HG03095 (cell line): Measurements from ENCODE around the gene CHST2.
"Not testable (repeated sequence)": the region's sequence is repeated elsewhere in the genome, so short reads cannot be mapped to it uniquely, and the experiment has no call there.

Experiments used
- ATAC-seq: cut with Tn5 transposase; IDR thresholded peaks from one replicate; pipeline ENCODE4 v1.9.1; 2021; ENCODE audit warnings: moderate library complexity; ENCODE audit not compliant: unreplicated experiment

The CHST2 gene, protein sequence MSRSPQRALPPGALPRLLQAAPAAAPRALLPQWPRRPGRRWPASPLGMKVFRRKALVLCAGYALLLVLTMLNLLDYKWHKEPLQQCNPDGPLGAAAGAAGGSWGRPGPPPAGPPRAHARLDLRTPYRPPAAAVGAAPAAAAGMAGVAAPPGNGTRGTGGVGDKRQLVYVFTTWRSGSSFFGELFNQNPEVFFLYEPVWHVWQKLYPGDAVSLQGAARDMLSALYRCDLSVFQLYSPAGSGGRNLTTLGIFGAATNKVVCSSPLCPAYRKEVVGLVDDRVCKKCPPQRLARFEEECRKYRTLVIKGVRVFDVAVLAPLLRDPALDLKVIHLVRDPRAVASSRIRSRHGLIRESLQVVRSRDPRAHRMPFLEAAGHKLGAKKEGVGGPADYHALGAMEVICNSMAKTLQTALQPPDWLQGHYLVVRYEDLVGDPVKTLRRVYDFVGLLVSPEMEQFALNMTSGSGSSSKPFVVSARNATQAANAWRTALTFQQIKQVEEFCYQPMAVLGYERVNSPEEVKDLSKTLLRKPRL

DNA sequence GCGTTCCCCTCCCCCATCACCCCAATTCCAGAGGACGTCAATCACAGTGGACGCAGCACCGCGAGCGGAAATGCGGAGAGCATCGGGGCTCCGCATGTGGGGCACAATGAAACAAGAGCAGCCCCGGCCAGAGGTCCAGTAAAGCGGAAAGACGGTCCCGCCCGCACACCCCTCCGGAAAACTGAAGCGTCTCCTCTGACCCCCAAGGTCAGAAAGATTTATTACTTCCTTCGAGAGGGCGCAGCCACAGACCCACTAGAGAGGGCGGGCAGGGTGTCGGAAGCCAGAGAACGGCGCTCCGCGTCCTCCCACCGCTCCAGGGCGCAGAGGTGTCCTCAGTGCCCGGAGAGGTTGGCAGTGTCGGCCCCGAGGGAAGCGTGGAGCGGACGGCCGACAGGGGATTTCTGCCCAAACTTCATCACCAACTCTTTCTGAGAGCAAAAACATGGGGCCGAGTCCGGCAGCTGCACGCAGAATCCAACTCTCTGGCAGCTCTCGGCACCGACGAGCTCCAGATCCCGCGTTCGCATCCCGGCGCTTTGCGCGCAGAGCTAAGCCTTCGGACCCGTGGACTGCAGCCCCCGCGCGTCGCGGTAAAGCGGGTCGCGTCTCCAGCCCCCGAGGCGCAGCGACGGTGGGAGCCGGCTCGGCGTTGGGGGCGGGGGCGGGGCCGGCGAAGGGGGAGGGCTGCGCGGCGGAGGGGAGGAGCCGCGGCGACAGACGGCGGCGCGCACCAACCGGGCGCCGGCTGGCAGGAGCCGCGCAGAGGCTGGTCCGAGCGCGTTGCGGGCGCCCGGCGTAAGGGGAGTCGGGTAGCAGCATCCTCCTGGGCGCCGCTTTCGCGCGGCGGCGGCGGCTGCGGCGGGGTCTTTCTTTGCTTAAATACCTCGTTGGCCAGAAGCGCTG is at the start of gene CHST2:
CHST2 (plus strand) TSS at position 763 of the 906 bp plus-strand sequence. CDS start 1,046 bp downstream, outside the sequence.
- peak; percentile 67 for ATAC-seq

DNA sequence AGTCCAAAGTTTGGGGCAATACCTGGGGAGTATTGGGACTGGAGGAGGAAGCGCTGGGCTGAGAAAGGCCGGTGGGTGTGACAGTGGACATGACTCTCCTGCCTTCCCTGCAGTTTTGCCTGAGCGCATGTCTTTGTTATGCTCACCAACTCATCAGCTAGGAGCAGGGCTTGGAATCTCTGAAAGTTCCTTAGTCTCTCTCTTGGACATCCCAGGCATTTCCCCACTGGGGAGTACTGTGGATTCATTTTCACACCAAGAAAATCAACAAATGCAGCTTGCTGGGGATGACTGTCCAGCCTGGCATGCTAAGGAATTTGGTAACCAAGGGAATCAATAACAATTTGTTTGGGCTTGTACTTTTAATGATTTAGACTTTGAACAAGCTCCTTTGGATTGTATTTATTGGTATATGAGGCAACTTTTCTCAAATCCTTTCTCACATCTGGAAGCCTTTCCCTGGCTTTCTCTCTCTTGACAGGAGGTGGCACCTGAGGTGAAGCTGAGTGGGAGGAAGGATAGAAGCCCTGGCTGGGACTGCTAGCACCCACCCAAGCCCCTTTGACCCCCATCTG is 48.5 kb upstream of the CHST2 start:
- ATAC-seq: no peak

DNA sequence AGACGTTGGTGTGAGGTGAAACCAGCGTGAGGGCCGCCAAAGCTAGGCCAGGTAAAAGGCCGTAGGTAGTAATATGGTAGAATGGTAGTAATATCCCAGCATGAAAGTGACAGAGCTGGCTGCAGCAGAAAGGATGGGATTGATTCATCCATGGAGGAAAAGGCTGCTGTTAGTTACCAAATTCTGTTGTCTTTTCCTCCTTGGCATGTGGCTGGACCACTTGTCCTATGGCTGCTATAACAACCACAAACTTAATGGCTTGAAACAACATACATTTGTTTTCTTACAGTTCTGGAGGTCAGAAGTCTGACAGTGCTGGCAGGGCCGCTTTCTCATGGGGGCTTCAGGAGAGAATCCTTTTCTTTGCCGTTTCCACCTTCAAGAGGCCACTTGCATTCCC is 47.8 kb upstream of the CHST2 start:
- no peak for ATAC-seq

DNA sequence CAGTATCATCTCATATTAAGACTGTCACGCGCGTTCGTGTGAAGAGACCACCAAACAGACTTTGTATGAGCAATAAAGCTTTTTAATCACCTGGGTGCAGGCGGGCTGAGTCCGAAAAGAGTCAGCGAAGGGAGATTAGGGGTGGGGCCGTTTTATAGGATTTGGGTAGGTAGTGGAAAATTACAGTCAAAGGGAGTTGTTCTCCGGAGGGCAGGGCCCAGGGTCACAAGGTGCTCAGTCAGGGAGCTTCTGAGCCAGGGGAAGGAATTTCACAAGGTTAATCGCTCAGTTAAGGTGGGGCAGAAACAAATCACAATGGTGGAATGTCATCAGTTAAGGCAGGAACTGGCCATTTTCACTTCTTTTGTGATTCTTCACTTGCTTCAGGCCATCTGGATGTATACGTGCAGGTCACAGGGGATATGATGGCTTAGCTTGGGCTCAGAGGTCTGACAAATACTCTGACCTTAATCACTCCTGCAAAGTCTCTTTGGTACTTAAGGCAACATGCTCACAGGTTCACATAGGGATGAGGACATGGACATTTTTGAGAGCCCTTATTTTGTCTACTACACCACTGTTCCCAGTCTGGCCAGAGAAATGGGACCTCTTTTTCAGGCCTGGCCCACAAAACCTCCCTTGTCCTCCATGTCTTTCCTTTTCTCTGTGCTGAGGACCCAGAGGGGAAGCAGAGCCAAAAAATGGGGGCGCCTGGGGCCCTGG is 47.1 kb upstream of the CHST2 start:
- ATAC-seq: not testable (repeated sequence)

DNA sequence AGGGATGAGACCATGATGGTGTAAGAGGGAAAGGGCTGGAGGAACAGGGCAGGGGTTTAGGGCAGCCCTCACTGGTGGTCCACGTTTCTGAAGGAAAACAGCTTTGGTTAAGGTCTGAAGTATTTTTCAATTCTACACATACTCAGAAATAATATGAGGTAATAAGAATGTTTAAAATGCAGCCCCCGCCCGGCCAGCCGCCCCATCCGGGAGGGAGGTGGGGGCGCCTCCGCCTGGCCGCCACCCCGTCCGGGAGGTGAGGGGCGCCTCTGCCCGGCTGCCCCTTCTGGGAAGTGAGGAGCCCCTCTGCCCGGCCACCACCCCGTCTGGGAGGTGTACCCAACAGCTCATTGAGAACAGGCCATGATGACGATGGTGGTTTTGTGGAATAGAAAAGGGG is 46.0 kb upstream of the CHST2 start:
- not testable (repeated sequence) for ATAC-seq

DNA sequence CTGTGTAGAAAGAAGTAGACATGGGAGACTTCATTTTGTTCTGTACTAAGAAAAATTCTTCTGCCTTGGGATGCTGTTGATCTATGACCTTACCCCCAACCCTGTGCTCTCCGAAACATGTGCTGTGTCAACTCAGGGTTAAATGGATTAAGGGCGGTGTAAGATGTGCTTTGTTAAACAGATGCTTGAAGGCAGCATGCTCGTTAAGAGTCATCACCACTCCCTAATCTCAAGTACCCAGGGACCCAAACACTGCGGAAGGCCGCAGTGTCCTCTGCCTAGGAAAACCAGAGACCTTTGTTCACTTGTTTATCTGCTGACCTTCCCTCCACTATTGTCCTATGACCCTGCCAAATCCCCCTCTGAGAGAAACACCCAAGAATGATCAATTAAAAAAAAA is 45.6 kb upstream of the CHST2 start:
- ATAC-seq: not testable (repeated sequence)

DNA sequence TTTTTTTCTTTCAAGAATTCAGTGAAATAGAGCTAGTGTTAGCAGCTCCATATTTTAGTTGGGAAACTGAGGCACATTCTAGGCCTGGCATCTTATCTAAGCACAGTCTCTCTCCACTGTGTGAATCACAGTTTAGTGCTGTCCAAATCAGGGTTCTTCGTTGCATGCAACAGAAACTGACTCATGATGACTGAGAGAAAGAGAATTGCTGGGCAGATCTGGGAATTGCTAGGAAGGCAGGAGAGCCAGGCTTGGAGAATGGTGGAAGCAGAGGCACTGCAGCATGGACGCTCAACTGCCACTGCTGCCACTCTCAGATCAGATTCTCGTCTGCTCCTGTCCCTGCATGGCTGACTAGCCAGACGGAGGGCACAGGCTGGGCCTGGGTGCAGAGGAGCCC is 40.7 kb upstream of the CHST2 start:
- ATAC-seq: no peak

DNA sequence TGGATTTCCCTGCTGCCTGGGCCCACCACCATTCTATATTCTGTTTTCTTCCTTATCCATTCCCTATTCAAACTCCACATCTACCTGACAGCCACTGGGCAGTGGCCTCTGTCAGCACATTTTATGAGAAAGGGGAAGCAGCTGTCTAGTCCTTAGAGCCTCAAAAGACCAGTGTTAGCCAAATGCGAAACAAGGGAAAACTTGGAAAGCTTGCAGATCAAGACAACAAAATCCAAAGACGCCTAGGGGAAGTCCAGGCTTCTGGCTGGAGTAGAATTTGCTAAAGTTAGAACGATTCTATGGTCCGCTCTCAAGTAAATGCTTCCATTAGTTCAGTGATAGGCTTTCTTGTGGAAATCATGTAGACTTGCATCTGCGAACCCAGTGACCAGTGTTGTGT is 39.4 kb upstream of the CHST2 start:
- no peak for ATAC-seq

DNA sequence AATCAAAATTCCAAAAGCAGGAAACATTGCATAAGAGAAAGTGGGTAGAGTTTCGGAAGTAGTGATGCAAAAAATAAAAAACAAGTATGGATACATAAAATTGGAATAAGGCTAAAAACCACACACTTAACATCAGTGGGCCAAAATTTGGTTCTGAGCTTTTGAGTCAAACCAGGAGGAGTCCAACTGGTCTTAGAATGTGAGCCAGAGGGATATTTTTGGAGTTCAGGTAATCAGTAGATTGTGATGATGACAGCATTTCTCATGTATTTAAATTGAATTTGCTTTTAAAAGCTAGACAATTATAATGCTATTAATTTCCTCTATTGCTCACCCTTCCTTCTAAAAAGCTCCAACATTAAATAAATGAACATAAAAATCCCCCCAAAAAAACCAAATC is 38.2 kb upstream of the CHST2 start:
- no peak for ATAC-seq

DNA sequence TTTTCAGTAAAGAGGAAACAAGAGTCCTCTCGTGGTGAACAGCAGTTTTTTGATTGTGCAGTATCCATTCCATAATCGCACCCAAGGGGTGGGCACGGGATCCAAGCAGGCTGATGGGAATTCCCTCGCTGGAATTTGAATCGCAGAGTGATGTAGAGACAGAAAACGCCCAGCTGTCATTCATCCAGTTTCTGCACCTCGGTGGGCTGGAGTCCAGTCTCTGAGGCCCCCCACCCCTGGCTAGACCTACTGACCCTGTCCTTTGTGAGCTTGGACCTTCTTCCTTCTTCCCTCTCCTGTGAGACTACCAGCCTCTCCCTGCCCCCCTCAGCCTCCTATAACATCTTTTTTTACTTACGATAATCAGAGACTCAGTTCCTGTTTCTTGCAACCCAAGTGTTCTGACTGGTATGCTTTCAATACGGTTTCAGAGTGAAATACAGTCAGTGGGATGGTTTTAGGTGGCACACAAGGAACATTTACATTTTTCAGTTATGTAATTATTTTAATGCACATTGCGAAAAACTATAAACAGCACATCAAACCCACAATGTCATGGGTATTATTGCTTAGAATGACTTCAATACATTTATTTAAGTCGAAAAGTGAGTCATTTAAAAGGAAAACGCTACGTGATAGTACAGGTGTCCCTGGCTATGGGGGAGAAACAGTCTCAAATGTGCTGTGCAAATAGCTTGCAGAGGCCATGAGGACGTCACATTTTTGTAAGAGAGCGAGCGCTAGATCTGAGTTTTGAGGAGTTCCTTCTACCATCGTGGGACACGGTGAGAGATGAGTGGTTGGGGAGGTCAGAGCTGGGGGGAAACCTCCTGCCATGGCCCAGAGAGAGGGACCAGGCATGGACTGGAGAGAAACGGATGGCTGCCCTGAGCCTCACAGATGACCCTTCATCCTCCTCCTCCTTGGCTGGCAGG is 37.5 kb upstream of the CHST2 start:
- ATAC-seq: peak; percentile 68

DNA sequence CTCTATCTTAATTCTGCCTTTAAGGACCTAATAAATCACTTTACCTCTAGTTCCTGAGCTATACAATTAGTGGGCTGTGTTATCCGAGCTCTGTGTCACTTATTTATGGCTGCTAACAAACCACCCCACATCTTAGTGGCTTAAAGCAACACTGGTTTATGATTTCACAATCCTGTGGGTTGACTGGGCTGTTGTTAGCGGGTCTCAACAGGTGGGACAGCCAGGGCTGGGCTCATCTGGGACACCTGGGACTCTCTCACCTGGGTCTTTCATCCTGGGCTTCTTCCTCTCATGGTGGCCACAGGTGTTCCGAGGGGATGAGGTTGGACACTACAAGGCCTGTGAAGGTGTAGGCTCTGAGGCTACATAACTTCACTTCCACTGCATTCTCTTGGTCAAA is 35.8 kb upstream of the CHST2 start:
- no peak for ATAC-seq

DNA sequence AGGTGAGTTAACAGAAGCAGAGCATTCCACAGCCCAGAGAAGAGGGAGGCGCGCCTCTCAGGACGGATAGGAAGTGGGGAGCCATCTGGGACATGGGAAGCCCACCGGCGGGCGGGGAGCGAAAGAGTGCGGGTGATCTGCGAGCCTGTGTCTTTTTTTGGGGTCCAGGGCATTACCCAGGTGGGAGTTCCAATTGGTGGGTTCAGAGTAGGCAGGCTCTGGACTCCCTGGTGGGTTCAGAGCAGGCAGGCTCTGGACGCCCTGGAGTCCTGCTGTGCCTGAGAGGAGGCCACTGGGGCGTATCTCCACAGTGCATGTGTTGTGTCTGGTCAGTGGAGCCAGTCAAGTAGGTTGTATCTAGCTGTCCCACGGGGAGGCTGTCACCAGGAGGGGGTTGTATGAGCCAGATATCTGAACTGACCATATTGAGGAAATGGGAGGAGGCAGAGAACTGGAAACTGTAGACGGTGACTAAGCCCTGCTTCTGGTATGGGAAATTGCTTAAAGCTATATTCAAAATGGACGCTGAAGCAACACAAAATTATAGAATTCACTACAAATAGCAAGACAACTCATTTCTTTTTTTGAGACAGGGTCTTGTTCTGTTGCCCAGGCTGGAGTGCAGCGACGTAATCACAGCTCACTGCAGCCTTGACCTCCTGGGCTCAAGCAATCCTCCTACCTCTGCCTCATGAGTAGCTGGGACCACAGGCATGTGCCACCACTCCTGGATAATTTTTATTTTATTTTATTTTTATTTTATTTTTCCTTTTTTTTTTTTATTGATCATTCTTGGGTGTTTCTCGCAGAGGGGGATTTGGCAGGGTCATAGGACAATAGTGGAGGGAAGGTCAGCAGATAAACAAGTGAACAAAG is 34.5 kb upstream of the CHST2 start:
- peak; percentile 63 for ATAC-seq

DNA sequence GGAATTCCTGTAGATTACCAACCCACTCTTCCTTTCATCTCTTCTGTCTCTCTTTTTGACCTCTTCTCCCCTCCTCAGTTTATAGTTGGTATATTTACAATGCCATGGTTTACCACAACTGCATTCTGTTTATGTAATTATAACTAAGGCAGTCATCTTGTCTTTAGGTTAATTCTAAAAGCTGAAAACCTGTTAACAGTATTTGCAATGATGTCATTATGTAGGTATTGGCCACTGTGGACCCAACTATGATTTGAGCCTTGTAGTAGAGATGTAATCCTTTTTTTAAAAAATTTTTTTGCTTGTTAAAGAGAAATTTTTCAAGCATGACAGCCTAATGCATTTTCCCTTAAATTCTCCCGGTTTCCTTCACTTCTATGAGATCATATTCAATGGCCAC is 30.7 kb upstream of the CHST2 start:
- no peak for ATAC-seq

DNA sequence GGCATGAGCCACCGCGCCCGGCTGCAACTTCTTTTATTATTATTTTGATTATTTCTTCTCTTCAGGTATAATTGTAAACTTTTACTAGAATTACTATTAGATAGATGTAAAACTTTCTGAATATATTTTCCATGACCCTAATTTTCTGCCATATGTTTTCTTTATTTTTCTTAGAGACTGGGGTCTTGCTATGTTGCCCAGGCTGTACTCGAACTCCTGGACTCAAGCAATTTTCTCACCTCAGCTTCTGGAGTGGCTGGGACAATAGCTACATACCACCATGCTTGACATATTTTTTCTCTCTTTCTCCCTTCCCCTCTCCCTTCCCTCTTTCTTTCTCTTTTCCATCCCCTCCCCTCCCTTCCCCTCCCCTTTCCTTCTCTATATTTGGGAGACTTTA is 29.6 kb upstream of the CHST2 start:
- no peak for ATAC-seq

DNA sequence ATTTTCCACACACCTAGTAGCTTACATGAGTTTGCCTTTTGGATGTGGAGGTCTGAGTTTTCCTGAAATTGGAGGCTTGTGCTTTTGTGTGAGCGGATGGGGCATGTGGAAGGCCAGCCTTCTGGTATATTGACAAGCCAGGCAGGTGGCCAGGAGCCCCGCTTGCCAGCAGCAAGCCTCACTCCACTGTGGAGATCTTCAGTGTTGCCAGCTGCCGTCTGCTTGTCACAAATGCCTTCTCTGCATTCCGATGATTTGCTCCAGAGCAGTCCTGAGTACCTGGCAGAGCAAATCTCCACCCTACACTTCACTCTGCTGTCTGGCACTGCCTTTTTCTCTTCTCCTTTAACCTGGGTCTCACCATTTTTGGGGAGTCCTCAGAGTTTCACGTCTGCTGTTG is 29.1 kb upstream of the CHST2 start:
- no peak for ATAC-seq

DNA sequence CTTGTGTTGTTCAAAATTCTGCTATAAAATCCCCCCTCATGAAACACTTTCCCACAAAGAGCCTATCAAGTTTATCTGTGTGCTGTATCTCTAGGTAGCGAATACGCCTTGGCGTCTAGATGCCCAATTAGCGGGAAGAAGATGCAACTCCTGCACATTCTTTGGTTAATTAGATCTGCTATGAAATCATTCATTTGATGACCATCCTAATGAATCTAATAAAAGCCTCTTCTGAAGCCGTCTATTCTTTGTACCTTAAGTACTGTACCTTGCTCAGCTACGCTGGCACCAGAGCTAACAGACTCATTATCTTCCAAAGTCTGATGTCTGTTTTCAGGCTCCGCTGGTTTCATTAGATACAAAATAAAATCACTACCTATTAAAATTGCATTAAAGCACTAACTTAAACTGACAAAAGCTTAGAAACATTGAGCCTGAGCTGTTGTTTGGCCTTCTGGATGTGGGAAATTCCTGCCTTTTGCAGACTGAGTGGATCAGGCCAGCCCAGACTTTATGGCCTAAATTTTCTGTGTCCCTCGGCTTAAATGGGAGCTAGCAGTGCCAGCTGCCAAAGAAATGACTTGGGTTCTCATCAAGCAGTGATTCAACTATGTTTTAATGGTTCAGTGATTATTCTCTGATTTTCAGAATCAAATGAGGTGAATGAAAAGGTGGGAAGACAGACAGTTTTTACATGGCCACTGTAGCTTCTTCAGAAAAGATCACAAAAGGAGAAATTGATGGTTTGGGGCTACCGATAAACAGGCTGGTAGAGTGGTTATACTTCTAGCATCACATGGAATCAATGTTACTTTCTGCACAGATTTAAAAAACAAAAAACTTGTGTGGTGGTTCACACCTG is 28.4 kb upstream of the CHST2 start:
- no peak for ATAC-seq

DNA sequence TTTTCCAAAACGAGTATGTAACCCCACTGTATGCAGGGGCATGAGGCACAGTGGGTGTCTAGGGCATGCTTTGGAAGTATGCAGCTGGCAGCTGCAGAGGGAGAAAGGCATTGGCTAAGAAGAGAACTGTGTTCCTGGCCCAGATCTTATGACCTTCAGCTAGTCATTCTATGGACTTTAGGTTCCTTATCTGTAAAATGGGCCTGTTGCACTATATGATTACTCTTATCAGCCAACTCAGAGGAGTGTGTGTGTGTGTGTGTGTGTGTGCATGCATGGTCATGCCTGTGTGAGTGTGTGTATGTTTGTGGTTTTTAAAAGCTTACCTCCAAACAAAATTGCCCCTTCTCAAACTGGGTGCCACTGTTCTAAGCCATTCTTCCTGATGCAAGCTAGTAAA is 27.4 kb upstream of the CHST2 start:
- no peak for ATAC-seq

DNA sequence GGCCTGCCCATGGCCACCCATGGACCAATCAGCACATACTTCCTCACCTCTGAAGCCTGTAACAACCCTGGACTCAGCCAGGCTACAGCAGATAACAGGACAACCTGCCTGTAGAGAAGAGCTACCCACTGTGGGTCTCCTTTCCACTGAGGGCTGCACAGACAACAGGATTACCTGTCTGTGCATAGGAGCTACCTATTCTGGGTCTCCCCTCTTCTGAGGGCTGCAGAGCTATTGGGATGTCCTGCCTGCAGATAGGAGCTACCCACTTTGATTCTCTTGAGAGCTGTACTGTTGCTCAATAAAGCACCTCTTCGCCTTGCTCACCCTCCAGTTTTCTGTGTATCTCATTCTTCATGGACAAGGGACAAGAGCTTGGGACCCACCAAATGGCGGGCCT is 23.8 kb upstream of the CHST2 start:
- ATAC-seq: no peak
